Skeletal muscle satellite cell (primary cell): Measurements from ENCODE around the gene PRKCE.
A peak's percentile ranks its signal among the peaks of the same experiment; 100 is the strongest.

Source experiments
- H3K27me3 ChIP-seq: 2 replicates; pipeline ENCODE4 v1.7.0; 2013; ENCODE audit warnings: low read length; ENCODE audit not compliant: control insufficient read depth, insufficient read depth
- H3K36me3 ChIP-seq: 2 replicates; pipeline ENCODE4 v1.7.0; 2013; ENCODE audit warnings: mild to moderate bottlenecking, control low read depth, low read length; ENCODE audit not compliant: insufficient read depth
- H3K4me1 ChIP-seq: 2 replicates; pipeline ENCODE4 v1.7.0; 2013; ENCODE audit warnings: low read length; ENCODE audit not compliant: control insufficient read depth, insufficient read depth
- H3K4me2 ChIP-seq: 2 replicates; pipeline ENCODE4 v1.7.0; 2013; ENCODE audit warnings: mild to moderate bottlenecking, low read length
- H3K4me3 ChIP-seq: 2 replicates; pipeline ENCODE4 v1.7.0; 2013; ENCODE audit warnings: low read length
- H3K9ac ChIP-seq: 2 replicates; pipeline ENCODE4 v1.7.0; 2013; ENCODE audit warnings: mild to moderate bottlenecking, low read depth, low read length, moderate library complexity
- H3K9me3 ChIP-seq: replicated peaks from 2 replicates; pipeline ENCODE4 v1.7.0; 2013; ENCODE audit warnings: mild to moderate bottlenecking, control low read depth, low read length

PRKCE gene

GRCh38 chr2:45732946-45733345 is 81.5 kb downstream of the PRKCE start:
- Histone ChIP-seq H3K4me3 (no peak overlapping the region), H3K9me3 (no peaks in the 10 kb centered on the region), H3K4me2 (no peak overlapping the region), H3K36me3 (no peaks in the 10 kb centered on the region), H3K9ac (no peak overlapping the region), H3K4me1 (no peaks in the 10 kb centered on the region), H3K27me3 (no peaks in the 10 kb centered on the region)

GRCh38 chr2:45734336-45734735 is 82.9 kb downstream of the PRKCE start:
- H3K9ac ChIP-seq, result no peak overlapping the region
- H3K4me3 ChIP-seq, result no peak overlapping the region
- no peaks in the 10 kb centered on the region for H3K36me3 ChIP-seq
- H3K4me2 ChIP-seq, result no peak overlapping the region
- H3K9me3 ChIP-seq, result no peaks in the 10 kb centered on the region
- no peaks in the 10 kb centered on the region for H3K27me3 ChIP-seq
- H3K4me1 ChIP-seq, result no peaks in the 10 kb centered on the region

GRCh38 chr2:45734952-45735351 is 83.5 kb downstream of the PRKCE start:
- Histone ChIP-seq H3K4me2 (no peak overlapping the region), H3K9me3 (no peaks in the 10 kb centered on the region), H3K4me1 (no peaks in the 10 kb centered on the region)

GRCh38 chr2:45736757-45737704 is 85.6 kb downstream of the PRKCE start:
- H3K4me1 ChIP-seq, result no peaks in the 10 kb centered on the region

More at GRCh38 chr2:45734952-45735351, 83.5 kb downstream of the PRKCE start:
- no peak overlapping the region for H3K4me3 ChIP-seq
- no peaks in the 10 kb centered on the region for H3K27me3 ChIP-seq
- H3K9ac ChIP-seq, result no peak overlapping the region
- no peaks in the 10 kb centered on the region for H3K36me3 ChIP-seq

GRCh38 chr2:45739796-45740485 is 88.5 kb downstream of the PRKCE start:
- no peak overlapping the region for H3K9ac ChIP-seq
- H3K27me3 ChIP-seq, result no peaks in the 10 kb centered on the region
- peaks cover 11% of the 10 kb centered on the region for H3K4me1 ChIP-seq
- H3K4me2 ChIP-seq, result no peak overlapping the region
- no peaks in the 10 kb centered on the region for H3K9me3 ChIP-seq
- H3K4me3 ChIP-seq, result no peak overlapping the region
- no peaks in the 10 kb centered on the region for H3K36me3 ChIP-seq

More at GRCh38 chr2:45736757-45737704, 85.6 kb downstream of the PRKCE start:
- Histone ChIP-seq H3K27me3 (no peaks in the 10 kb centered on the region), H3K4me3 (no peak overlapping the region), H3K4me2 (no peak overlapping the region), H3K9ac (no peak overlapping the region), H3K9me3 (no peaks in the 10 kb centered on the region), H3K36me3 (no peaks in the 10 kb centered on the region)

- Histone ChIP-seq H3K9ac (no peak overlapping the region), H3K9me3 (no peaks in the 10 kb centered on the region), H3K36me3 (no peaks in the 10 kb centered on the region), H3K4me1 (peaks cover 11% of the 10 kb centered on the region), H3K27me3 (no peaks in the 10 kb centered on the region), H3K4me3 (no peak overlapping the region), H3K4me2 (no peak overlapping the region)
Observed at GRCh38 chr2:45741161-45741850, 89.8 kb downstream of the PRKCE start.

- Histone ChIP-seq H3K9me3 (no peaks in the 10 kb centered on the region), H3K4me1 (peaks cover 11% of the 10 kb centered on the region), H3K9ac (no peak overlapping the region), H3K27me3 (no peaks in the 10 kb centered on the region), H3K36me3 (no peaks in the 10 kb centered on the region), H3K4me2 (peak overlapping the region; percentile 43), H3K4me3 (no peak overlapping the region)
Observed at GRCh38 chr2:45743531-45744396, 92.3 kb downstream of the PRKCE start.

GRCh38 chr2:45745231-45745630 is 93.8 kb downstream of the PRKCE start:
- H3K9ac ChIP-seq, result no peak overlapping the region
- no peaks in the 10 kb centered on the region for H3K36me3 ChIP-seq
- H3K4me1 ChIP-seq, result peaks cover 11% of the 10 kb centered on the region
- H3K27me3 ChIP-seq, result no peaks in the 10 kb centered on the region
- no peaks in the 10 kb centered on the region for H3K9me3 ChIP-seq
- H3K4me3 ChIP-seq, result no peak overlapping the region
- H3K4me2 ChIP-seq, result no peak overlapping the region

- H3K27me3 ChIP-seq, result no peaks in the 10 kb centered on the region
- no peaks in the 10 kb centered on the region for H3K36me3 ChIP-seq
- H3K4me3 ChIP-seq, result no peak overlapping the region
- H3K9ac ChIP-seq, result no peak overlapping the region
- H3K4me2 ChIP-seq, result no peak overlapping the region
- H3K4me1 ChIP-seq, result peaks cover 11% of the 10 kb centered on the region
- no peaks in the 10 kb centered on the region for H3K9me3 ChIP-seq
Observed at GRCh38 chr2:45746888-45747287, 95.4 kb downstream of the PRKCE start.

- Histone ChIP-seq H3K36me3 (no peaks in the 10 kb centered on the region), H3K9ac (no peak overlapping the region), H3K4me3 (no peak overlapping the region), H3K9me3 (no peaks in the 10 kb centered on the region), H3K27me3 (no peaks in the 10 kb centered on the region), H3K4me1 (peaks cover 11% of the 10 kb centered on the region), H3K4me2 (no peak overlapping the region)
Observed at GRCh38 chr2:45747363-45747762, 95.9 kb downstream of the PRKCE start.
